ENCODE data around the gene TJP2.
A peak's percentile ranks its signal among the peaks of the same experiment; 100 is the strongest.

The TJP2 gene

GRCh38 chr9:69173891-69174615 lies at the start of gene TJP2:
TJP2 (plus strand) TSS chr9:69174277; CDS start chr9:69174373, 96 bp downstream.
- peak; percentile 32 for DNase-seq

- DNase-seq: no peak
Measured at GRCh38 chr9:69130456-69131441, 43.3 kb upstream of the TJP2 start.

DNA sequence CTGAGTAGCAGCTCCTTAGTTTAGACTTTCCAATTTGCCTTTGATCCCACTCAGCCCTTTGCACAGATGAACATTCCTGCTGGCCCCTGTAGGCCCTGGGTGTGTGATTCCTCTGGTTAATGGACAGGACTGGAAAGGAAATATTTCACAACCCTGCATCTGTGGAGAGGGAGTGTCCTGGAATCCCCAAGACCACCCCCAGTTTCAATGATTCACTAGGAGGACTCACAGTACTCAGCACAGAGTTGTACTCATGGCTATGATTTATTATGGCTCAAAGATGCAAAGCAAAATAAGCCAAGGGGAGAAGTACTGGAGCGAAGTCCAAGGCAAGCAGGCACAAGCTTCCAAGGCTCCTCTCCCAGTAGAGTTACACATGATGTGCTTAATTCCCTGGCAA lies 42.4 kb upstream of the TJP2 start:
- DNase-seq: no peak

DNA sequence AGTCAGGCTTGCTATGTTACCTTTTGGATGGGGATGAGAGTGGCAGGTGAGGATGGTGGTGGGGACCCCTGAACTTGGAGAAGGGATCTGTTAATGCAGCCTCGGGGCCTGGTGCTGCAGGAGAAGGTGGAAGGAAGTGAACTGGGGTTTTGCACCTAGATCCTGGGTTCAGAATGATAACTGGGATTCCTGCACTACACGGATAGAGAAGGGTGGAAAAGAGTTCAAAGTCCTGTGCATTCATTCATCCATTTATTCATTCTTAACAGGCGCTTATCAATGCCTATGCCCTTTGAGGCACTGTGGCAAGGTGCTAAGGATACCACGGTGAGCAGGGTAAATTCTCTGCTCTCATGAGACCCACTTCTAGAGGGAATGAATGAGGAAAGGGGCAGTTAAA lies 41.7 kb upstream of the TJP2 start:
- DNase-seq: no peak

- DNase-seq: no peak
Measured at GRCh38 chr9:69134412-69134811, 39.7 kb upstream of the TJP2 start.

DNA sequence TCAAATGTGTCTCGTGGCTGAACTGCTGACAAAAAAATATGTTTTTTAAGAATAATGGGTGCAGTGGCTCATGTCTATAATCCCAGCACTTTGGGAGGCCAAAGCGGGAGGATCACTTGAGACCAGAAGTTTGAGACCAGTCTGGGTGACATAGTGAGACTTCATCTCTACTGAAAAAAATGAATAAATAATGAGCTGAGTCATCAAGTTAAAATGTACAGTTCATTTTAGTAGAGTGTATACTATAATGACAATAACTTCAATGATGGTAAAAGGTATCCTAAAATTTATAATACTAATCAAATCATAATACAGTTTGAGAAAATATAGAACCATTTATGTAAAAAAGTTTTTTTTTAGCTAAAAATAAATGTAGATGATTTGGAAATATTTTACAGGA lies 37.9 kb upstream of the TJP2 start:
- no peak for DNase-seq

DNA sequence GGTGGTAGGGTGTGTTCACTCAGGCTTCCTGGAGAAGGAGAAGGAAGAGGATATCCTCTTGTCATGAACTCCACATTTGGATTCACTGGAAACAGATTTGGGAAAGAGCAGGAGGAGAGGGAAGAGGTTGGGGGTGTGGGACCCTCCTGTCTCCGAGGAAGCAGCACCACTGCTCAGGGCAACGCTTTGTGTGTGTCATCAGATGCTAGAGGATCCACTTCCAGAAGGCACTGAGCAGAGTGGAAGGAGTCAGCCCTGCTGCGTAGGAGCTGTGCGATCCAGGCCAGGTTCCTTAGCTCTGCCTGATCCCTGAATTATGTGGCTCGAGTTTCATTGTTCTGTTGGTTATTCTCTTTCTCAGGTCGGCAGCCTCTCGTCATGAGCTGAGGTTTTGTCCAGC lies 37.3 kb upstream of the TJP2 start:
- no peak for DNase-seq

DNA sequence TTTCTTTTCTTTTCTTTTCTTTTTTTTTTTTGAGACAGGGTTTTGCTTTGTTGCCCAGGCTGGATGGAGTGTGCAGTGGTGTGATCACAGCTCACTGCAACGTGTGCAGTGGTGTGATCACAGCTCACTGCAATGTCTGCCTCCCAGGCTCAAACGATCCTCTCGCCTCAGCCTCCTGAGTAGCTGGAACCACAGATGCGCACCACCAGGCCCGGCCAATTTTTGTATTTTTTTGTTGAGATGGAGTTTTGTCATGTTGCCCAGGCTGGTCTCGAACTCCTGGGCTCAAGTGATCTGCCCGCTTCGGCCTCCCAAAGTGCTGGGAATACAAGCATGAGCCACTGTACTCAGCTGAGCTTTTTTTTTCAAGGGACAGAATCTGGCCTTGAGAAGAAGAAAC lies 36.8 kb upstream of the TJP2 start:
- DNase-seq: no peak

- DNase-seq: no peak
Measured at GRCh38 chr9:69139596-69139995, 34.5 kb upstream of the TJP2 start.

DNA sequence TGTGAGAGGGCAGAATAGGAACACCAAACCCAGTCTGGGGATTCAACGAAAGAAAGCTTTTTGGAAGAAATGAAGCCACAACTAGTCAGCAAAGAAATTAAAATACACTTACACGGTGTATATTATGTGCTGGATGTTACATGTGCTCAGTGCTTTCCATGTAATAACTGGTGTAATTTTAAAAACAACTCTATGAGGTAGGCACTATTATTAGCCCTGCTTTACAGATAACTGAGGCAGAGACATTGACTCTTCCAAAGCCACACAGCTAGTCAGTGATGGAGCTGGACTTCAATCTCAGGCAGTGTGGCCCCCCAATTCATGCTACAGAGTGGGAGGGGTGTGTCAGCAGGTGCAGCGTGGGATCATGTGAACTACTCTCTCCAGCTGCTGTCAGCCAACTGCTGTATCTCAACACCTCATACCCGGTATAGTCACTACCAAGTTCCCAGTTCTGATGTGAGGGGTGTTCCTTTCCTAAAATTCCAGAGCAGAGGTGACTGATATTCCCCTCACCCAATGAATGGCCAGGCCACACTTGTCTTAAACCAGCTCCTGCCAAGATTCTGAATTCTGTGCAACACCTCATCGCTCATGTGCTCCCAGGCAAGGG lies 33.8 kb upstream of the TJP2 start:
- DNase-seq: no peak

DNA sequence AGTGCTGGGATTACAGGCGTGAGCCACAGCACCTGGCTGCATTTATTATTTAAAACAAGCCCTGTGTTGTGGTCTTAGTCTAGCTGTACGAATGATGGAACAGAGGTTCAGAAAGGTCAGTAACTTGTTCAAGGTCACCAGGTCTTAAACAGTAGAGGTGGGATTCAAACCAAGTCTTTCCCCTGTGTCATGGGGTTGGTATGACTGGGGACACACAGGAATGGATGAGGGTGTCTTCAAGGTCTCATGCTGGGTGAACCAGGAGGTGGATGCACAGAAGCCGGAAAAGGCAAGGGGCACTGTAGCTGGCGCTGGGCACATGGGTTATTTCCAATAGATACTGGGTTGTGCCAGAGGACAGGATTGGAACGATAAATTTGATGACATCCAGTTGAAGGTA lies 32.2 kb upstream of the TJP2 start:
- DNase-seq: no peak

DNA sequence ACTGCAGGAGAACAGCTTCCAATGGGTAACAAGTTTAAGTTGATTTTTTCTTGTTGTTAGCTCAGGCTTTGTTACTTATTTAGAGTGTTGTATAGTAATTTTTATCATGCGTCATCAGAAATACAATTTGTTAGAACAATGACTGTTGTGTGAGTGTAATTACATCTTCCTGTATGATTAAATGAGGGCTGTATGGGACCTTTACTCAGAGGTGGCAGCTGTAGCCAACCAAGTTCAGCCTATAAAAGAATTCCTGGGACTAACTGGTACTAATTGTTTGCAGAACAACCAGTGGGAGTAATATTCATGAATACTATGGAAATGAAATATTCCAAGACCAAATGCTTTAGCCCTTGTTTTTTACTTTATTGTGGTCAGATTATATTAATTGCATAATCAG lies 30.8 kb upstream of the TJP2 start:
- no peak for DNase-seq

- DNase-seq: no peak
Measured at GRCh38 chr9:69145144-69145715, 28.8 kb upstream of the TJP2 start.

GRCh38 chr9:69147041-69147834 lies 26.8 kb upstream of the TJP2 start:
- DNase-seq: no peak

DNA sequence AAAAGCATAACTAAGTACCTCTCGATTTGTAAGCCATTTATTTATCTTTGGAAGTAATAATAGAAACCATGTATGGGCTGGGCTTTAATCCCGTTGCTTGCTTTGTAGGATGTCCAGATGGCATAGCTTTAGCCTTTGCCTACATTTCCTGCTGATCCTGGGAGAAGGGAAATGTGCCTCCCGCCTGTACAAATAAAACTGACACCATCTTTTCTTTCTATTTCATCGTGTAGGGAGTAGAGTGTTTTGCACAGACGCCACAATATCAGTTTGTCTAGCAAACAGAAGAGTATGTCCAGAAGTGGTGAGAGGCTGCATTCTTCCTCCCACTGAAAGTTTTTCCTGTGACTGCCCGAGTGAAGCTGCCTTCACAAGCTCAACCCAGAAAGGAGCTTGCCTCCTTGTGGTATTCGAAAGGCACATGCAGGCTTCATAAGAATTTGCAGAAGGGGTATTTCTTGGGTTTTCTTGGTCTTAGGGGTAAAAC lies 24.7 kb upstream of the TJP2 start:
- DNase-seq: no peak

GRCh38 chr9:69151506-69151905 lies 22.6 kb upstream of the TJP2 start:
- no peak for DNase-seq

GRCh38 chr9:69153707-69154521 lies 20.2 kb upstream of the TJP2 start:
- DNase-seq: no peak

- DNase-seq: no peak
Measured at GRCh38 chr9:69155341-69156030, 18.6 kb upstream of the TJP2 start.

DNA sequence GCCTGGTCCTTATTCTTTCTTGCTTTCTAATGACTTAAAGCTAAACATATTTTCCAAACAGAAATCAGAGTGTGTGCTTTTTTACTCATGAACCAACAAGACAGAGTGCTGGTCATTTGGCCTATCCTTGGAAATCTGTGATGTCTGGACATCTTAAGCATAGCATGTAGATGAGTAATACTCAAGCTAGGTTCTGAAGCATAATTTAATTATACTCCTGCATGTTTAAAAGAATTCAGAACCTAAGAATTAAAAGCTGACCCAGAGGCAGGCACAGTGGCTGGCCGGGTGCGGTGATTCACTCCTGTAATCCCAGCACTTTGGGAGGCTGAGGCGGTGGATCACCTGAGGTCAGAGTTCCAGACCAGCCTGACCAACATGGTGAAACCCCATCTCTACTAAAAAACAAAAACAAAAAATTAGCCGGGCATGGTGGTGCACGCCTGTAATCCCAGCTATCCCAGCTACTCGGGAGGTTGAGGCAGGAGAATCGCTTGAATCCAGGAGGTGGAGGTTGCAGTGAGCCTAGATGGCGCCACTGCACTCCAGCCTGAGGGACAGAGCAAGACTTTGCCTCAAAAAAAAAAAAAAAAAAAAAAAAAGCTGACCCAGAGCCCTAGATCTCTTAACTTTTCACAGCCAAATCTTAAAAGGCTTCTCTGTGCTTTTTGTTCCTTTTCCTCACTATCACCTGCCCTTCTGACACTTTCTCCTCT lies 16.2 kb upstream of the TJP2 start:
- no peak for DNase-seq

DNA sequence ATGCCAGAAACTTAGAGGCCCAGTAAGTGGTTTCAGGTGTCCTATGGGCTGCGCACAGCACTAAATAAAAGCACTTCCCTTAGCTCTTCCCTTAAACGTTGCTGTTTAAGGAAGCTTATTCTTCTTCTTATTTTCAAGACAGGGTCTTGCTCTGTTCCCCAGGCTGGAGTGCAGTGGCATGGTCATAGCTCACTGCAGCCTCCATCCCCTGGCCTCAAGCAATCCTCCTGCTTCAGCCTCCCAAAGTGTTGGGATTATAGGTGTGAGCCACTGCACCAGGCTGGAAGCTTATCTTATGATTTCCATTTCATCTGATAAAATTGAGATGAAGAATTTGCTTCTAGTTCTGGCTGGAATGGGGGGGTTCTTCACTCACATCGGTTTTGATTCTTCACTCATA lies 15.6 kb upstream of the TJP2 start:
- no peak for DNase-seq

Data from CD4-positive, alpha-beta T cell treated with Interleukin-15 for 1 hour (primary cell).